Fibroblast of upper back skin (primary cell): ENCODE data around the gene ISL2.
"Not testable (repeated sequence)": the region's sequence is repeated elsewhere in the genome, so short reads cannot be mapped to it uniquely, and the experiment has no call there.

Source experiments
- DNase-seq: peaks from one replicate; pipeline ENCODE4 v3.0.0-alpha.2; 2013

Gene ISL2

DNA sequence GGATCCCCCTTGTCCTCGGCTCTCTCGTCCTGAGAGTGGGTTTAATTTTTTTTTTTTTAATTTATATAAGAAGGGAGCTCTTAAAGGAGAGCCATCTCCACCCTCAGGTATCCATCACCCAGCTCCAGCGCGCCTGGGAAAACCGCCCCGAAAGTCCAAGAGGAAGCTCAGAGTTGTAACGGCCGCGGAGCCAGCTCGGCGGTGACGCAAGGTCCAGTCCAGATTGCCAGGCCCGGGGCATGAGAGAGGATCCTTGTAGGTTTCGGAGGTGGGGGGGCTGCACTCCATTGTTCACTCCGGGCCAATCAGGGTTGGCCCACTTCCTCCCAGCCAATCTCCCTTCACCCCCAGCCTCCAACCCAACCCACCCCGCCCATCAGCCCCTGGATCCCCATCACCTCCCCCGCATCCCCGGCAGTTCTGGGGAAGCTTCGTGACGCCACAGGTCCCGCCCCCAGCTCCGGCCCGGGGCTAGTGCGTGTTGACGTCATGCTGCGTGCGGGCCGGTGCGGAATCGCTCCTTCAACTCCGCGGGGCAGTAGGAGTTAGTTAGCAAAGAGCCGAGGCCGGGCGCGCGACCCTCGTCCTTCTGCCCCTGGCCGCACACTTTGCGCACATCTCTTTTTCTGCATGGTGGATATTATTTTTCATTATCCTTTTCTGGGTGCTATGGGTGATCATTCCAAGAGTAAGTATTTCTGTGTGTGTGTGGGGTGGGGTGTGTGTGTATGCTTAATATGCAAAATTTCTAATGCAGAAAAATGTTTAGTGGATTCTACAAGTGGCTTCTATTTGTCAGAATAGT is at the start of gene ISL2:
Gene ISL2 (plus strand): TSS at position 520 of the 805 bp plus-strand sequence. CDS start 111 bp downstream, at position 631.
- DNase-seq: peak; percentile 95

- DNase-seq: no peak
Measured at GRCh38 chr15:76289582-76289981, 47.0 kb upstream of the ISL2 start.

- peak; percentile 17 for DNase-seq
Measured at GRCh38 chr15:76293361-76293760, 43.2 kb upstream of the ISL2 start.

- DNase-seq: not testable (repeated sequence)
Measured at GRCh38 chr15:76294463-76294862, 42.1 kb upstream of the ISL2 start.

- no peak for DNase-seq
Measured at GRCh38 chr15:76296849-76297248, 39.7 kb upstream of the ISL2 start.

DNA sequence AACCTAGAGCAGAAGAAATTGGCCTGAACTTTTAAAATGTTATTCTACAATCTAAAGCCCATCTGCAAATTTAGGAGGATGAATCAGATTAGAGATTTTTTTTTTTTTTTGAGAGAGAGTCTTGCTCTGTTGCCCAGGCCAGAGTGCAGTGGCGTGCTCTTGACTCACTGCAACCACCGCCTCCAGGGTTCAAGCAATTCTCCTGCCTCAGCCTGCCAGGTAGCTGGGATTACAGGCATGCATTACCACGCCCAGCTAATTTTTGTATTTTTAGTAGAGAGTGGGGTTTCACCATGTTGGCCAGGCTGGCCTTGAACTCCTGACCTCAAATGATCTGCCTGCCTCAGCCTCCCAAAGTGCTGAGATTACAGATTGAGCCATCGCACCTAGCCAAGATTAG is 38.6 kb upstream of the ISL2 start:
- DNase-seq: not testable (repeated sequence)

DNA sequence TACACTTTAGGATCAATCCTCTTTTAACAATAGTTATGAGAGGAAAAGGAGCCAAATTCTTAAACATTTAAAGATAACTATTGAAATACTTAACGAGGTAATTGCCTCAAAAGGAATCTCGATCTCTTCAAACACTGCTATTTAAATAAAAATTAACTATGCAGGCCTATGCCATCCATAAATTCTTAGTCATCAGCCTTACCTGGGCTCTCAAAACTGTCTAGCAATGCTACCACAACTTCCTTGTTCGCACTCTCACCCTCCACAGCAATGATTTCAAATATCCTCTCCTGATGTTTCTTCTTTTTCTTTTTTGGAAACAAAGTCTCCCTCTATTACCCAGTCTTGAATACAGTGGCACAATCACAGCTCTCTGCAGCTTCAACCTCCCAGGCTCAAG is 37.6 kb upstream of the ISL2 start:
- no peak for DNase-seq

GRCh38 chr15:76299786-76300185 is 36.8 kb upstream of the ISL2 start:
- peak; percentile 2 for DNase-seq

- DNase-seq: no peak
Measured at GRCh38 chr15:76303909-76304308, 32.7 kb upstream of the ISL2 start.

DNA sequence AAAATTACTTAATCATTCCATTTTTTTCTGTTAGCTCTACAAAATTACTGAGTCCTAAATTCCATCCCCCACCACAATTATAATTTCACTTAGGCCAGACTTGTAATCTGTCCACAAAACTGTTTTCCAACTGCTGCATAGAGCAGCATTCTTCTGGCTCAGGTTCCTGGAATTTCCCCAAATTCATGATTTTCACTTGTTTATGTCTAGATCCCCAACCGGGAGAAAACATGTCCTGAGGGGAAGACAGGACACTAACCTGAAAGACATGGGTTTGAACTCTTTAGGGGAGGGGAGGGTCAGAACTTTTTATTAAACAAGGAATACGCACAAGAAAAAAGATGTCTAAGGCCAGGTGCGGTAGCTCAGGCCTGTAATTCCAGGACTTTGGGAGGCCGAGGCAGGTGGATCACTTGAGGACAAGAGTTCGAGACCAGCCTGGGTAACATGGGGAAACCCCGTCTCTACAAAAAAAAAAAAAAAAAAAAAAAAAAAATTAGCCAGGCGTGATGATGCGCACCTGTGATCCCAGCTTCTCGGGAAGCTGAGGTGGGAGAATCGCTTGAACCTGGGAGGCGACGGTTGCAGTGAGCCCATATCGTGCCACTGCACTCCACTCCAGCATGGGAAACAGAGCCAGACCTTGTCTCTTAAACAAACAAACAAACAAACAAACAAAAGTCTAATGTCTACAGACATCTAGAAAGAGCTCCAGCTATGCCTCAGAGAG is 26.8 kb upstream of the ISL2 start:
- DNase-seq: no peak

DNA sequence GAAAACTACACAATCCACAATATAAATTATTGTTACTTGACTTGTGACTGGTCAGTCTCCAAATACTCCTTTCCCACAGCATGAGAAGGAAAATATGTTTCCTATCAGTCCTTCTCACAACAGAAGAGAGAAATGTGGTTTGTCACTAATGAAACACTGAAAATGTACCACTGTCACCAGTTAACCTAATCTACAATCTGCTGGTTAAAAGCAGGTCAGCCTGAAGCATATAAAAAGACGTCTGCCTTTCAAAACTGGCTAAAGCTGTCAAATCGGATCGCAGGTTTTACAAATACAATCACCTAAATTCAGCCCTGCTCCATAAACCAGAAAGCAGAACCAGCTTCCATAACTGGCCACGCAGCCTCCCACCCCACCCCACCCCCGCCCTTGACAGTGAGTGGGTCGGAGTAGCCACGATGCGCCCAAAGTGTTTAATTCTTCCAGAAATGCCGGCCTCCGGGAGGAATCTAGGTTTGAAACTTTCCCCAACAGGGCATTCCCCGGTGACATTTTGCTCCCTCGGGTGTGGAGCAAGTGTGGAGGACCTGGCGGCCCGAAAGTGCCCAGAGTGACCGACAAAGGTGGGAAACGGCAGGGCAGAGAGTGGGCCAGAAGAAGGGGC is 26.0 kb upstream of the ISL2 start:
- peak; percentile 2 for DNase-seq

- DNase-seq: peak; percentile 97
Measured at GRCh38 chr15:76311100-76311953, 25.2 kb upstream of the ISL2 start, which contains the start of gene ETFA. Gene ETFA, minus strand, starts transcription at chr15:76311469. Its CDS starts 81 bp downstream, at chr15:76311388.

- DNase-seq: no peak
Measured at GRCh38 chr15:76312540-76313174, 23.9 kb upstream of the ISL2 start.

DNA sequence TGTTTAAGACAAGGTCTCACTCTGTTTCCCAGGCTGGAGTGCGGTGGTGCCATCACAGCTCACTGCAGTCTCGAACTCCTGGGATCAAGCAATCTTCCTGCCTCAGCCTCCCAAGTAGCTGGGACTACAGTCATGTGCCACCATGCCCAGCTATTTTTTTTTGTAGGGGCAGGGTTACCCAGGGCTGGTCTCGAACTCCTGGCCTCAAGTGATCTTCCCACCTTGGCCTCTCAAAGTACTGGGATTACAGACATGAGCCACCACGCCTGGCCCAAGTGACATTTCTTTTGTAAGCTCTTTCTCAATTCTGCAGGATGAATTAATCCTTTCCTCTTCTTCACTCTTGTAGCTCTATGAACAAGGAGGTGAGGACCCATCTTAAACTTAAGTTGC is 23.4 kb upstream of the ISL2 start:
- not testable (repeated sequence) for DNase-seq

GRCh38 chr15:76313731-76314130 is 22.8 kb upstream of the ISL2 start:
- no peak for DNase-seq

DNA sequence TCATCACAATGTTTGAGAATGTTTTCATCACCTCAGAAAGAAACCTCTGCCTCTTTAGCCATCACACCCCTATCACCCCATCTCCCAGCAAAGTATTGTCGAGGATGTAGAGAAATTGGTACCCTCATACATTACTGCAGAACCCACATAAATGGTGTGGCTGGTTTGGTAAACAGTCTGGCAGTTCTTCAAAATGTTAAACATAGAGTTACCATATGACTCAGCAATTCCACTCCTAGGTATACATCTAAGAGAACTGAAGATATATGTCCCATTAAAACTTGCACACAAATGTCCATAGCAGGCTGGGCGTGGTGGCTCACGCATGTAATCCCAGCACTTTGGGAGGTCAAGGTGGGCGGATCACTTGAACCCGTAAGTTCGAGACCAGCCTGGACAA is 16.6 kb upstream of the ISL2 start:
- DNase-seq: no peak

GRCh38 chr15:76321171-76321570 is 15.4 kb upstream of the ISL2 start:
- no peak for DNase-seq

- DNase-seq: no peak
Measured at GRCh38 chr15:76321602-76322001, 15.0 kb upstream of the ISL2 start.

GRCh38 chr15:76324066-76324465 is 12.5 kb upstream of the ISL2 start:
- no peak for DNase-seq

DNA sequence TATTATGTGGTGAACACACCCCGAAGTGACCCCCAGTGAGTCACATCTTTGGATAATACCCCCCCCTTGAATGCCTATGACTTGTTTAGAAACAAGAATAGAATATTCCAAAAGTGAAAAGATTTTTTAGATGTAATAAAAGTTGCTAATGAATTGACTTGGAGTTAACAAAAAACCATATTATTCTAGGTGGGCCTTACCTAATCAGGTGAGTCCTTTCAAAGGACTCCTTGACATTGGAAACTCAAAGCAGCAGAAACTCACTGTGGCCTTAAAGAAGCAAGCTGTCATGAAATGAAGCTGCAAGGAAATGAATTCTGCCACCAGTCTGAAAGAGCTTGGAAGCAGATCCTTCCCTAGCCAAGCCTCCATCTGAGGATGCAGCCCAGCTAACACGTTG is 10.9 kb upstream of the ISL2 start:
- DNase-seq: no peak

DNA sequence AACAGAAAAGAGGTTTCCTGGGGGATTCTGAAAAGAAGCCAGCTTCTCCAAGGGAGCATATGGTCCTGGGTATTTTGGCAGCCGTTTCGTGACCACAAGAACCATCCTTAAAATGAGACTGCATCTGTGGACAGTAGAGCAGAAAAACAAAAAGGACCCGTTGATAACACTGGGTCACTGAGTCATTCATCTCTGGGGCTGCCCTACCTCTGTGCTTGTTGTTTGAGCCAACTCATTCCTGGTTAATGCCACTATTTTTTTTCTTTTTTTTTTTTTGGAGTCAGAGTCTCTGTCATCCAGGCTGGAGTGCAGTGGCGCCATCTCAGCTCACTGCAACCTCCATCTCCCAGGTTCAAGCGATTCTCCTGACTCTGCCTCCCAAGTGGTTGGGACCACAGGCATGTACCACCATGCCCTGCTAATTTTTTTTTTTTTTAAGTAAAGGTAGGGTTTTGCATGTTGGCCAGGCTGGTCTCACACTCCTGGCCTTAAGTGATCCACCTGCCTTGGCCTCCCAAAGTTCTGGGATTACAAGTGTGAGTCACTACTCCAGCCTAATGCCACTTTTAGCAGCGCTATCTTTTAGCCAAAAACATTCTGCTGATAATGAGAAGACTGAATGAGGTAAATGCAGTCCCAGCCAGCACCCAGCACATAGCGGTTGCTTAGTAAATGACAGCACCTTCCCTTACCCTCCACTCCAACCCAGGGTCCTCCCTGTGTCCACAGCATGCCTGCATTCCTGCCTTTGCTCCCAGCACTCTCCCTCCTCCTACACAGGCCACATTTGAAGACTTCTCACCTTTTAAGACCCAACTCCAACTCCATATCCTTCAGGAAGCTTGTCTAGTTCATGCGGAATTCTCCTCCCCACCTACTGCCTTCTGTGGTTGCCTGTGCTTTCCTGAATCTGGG is 9.1 kb upstream of the ISL2 start:
- DNase-seq: peak; percentile 57
